ENCODE results near the gene RNF14. TPM values are rescaled to one million over a fixed set of nuclear protein-coding genes. Genes with fewer than 3 reads are reported as not detected.

The RNF14 gene
- total RNA-seq, 4 donors from 2014 or later = 72.6 to 115 (median 96.9) TPM

DNA sequence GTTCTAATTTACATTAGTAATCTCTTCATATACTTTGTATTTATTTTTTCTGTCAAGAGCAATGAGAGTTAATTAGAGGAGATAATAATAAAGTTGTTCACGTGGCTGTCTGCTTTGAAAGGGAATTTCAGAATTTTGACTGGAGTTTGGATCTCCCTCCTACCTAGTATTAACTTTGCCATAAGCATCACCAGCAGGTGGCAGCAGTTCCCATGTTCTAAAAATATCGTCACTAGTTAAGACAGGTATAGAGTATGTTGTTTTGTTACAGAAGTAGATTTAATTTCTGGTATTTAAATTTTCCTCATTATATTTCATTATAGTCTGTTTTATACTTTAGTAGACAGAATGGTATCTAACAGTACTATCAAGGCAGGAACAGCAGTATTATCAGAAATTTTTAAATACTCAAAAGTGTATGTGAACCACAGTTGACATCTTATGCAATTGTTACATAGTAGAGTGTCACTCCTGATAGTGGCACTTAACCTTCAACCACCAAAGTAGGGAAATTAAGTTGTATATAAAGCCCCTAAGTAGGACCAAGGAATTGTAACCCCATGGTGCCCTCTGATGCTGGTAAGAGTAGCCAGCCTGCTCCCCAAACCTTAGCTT lies 23.6 kb downstream of the RNF14 start:
- whole genome bisulfite sequencing, 2 donors (ENCODE audit: low coverage in 1 of 2) = 0 to 7% methylated on average over 2 of the region's 2 CpGs
- peaks cover 4 to 70% of the 10 kb centered on the region in 2 donors for H3K36me3 ChIP-seq

GRCh38 chr5:141994511-141995136 lies 25.7 kb downstream of the RNF14 start:
- Histone ChIP-seq H3K36me3 (peaks cover 0 to 65% of the 10 kb centered on the region in 2 donors), H3K27ac (no peak overlapping the region), H3K9me3 (no peaks in the 10 kb centered on the region), H3K4me3 (no peak overlapping the region), H3K27me3 (no peaks in the 10 kb centered on the region), H3K4me1 (peaks cover 0 to 25% (median 5%) of the 10 kb centered on the region in 3 donors)
- 64 to 73% methylated on average over 3 to 4 of the region's 4 CpGs for WGBS, 2 donors (ENCODE audit: low coverage in 1 of 2)
- TF ChIP-seq, protein P1, sequence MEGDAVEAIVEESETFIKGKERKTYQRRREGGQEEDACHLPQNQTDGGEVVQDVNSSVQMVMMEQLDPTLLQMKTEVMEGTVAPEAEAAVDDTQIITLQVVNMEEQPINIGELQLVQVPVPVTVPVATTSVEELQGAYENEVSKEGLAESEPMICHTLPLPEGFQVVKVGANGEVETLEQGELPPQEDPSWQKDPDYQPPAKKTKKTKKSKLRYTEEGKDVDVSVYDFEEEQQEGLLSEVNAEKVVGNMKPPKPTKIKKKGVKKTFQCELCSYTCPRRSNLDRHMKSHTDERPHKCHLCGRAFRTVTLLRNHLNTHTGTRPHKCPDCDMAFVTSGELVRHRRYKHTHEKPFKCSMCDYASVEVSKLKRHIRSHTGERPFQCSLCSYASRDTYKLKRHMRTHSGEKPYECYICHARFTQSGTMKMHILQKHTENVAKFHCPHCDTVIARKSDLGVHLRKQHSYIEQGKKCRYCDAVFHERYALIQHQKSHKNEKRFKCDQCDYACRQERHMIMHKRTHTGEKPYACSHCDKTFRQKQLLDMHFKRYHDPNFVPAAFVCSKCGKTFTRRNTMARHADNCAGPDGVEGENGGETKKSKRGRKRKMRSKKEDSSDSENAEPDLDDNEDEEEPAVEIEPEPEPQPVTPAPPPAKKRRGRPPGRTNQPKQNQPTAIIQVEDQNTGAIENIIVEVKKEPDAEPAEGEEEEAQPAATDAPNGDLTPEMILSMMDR (IDR thresholded peaks at IDR 0.05) = no peak
- TF ChIP-seq POLR2A (IDR thresholded peaks at IDR 0.05) = no peak
- TF ChIP-seq POLR2AphosphoS5 (IDR thresholded peaks at IDR 0.05) = no peak
- TF ChIP-seq EP300 (IDR thresholded peaks at IDR 0.05) = no peak
- ATAC-seq = no peak

More for the DNA sequence above, 23.6 kb downstream of the RNF14 start:
- peak; percentile 79 for ATAC-seq
- H3K27me3 ChIP-seq = no peaks in the 10 kb centered on the region
- TF ChIP-seq POLR2AphosphoS5 (IDR thresholded peaks at IDR 0.05) (no peak), EP300 (IDR thresholded peaks at IDR 0.05) (no peak), POLR2A (IDR thresholded peaks at IDR 0.05) (no peak)
- TF ChIP-seq, protein P1 (IDR thresholded peaks at IDR 0.05) = peak; percentile 75 to 79 (median 78)
- no peak overlapping the region for H3K4me3 ChIP-seq
- H3K4me1 ChIP-seq = peaks cover 0 to 32% (median 5%) of the 10 kb centered on the region in 3 donors
- H3K9me3 ChIP-seq = no peaks in the 10 kb centered on the region
- no peak overlapping the region for H3K27ac ChIP-seq

- TF ChIP-seq POLR2AphosphoS5 (IDR thresholded peaks at IDR 0.05) = no peak
- no peak for TF ChIP-seq EP300 (IDR thresholded peaks at IDR 0.05)
- no peak for TF ChIP-seq POLR2A (IDR thresholded peaks at IDR 0.05)
- TF ChIP-seq, protein P1 (IDR thresholded peaks at IDR 0.05) = no peak
- WGBS, 2 donors (ENCODE audit: low coverage in 1 of 2) = 75 to 89% methylated on average over 2 of the region's 3 CpGs
- peaks cover 0 to 58% of the 10 kb centered on the region in 2 donors for H3K36me3 ChIP-seq
- H3K27ac ChIP-seq = no peak overlapping the region
- no peak overlapping the region for H3K4me3 ChIP-seq
- H3K9me3 ChIP-seq = no peaks in the 10 kb centered on the region
- ATAC-seq = no peak
- peaks cover 0 to 25% (median 5%) of the 10 kb centered on the region in 3 donors for H3K4me1 ChIP-seq
- no peaks in the 10 kb centered on the region for H3K27me3 ChIP-seq
These were observed 26.8 kb downstream of the RNF14 start for GRCh38 chr5:141995656-141996055.

- H3K36me3 ChIP-seq = peaks cover 0 to 66% of the 10 kb centered on the region in 2 donors
- 58 to 67% methylated on average over 6 of the region's 6 CpGs for WGBS, 2 donors (ENCODE audit: low coverage in 1 of 2)
- TF ChIP-seq EP300 (IDR thresholded peaks at IDR 0.05) (no peak), POLR2AphosphoS5 (IDR thresholded peaks at IDR 0.05) (no peak), POLR2A (IDR thresholded peaks at IDR 0.05) (no peak)
- TF ChIP-seq, protein P1 (IDR thresholded peaks at IDR 0.05) = no peak
These were observed 28.6 kb downstream of the RNF14 start for GRCh38 chr5:141997358-141997960.

More at GRCh38 chr5:141997358-141997960, 28.6 kb downstream of the RNF14 start:
- Histone ChIP-seq H3K27me3 (no peaks in the 10 kb centered on the region), H3K9me3 (no peaks in the 10 kb centered on the region), H3K4me3 (no peak overlapping the region), H3K27ac (no peak overlapping the region), H3K4me1 (peaks cover 0 to 21% (median 3%) of the 10 kb centered on the region in 3 donors)
- ATAC-seq = no peak

Measured in gastroesophageal sphincter (tissue), 4 donors.